Measurements from ENCODE around the gene CCDC18. TPM values are rescaled to one million over a fixed set of nuclear protein-coding genes. Genes with fewer than 3 reads are reported as not detected.
A peak's percentile ranks its signal among the peaks of the same experiment; 100 is the strongest.

The CCDC18 gene
- total RNA-seq, 2 experiments from 2014 or later: 31.3 to 33.1 TPM

DNA sequence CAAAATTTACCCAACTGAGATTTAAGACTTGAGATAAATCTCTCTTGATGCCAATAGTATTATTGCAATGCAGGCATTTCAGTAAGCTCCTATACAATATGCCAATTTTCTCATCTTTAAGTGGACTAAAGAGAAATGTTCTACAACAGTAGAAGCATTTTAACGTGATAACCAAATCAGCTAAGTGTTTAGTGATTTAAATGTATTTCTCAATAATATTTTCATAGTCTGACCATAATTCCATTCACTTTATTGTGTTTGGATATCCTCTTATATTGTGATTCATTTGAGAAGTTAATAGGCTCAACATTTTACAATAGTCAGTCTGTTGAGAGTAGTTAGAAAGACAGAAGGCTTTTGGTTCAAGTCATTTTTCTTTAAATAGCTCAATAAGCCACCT lies 120.6 kb downstream of the CCDC18 start:
- H3K4me3 Mint-ChIP-seq: no peak overlapping the region
- H3K36me3 Mint-ChIP-seq (ENCODE audit: low read depth): no peaks in the 10 kb centered on the region
- CTCF ChIA-PET: no interaction called here
- no peak overlapping the region for H3K27ac Mint-ChIP-seq
- POLR2A ChIA-PET: no interaction called here
- H3K27me3 Mint-ChIP-seq: no peaks in the 10 kb centered on the region
- H3K4me1 Mint-ChIP-seq: no peaks in the 10 kb centered on the region
- no peak for DNase-seq
- H3K9me3 Mint-ChIP-seq: no peaks in the 10 kb centered on the region

- H3K36me3 Mint-ChIP-seq (ENCODE audit: low read depth): no peaks in the 10 kb centered on the region
- H3K9me3 Mint-ChIP-seq: no peaks in the 10 kb centered on the region
- H3K4me3 Mint-ChIP-seq: no peak overlapping the region
- POLR2A ChIA-PET: no interaction called here
- H3K27me3 Mint-ChIP-seq: no peaks in the 10 kb centered on the region
- CTCF ChIA-PET: interaction anchor here (0.5 to 1.2 kb wide), 3 partner anchors 91 to 512 kb away, joined by 3 to 4 read pairs (median 3); no protein-coding TSS in a partner anchor
- no peak for DNase-seq
- H3K27ac Mint-ChIP-seq: no peak overlapping the region
- H3K4me1 Mint-ChIP-seq: no peaks in the 10 kb centered on the region
Observed at GRCh38 chr1:93302078-93302477, 121.6 kb downstream of the CCDC18 start.

DNA sequence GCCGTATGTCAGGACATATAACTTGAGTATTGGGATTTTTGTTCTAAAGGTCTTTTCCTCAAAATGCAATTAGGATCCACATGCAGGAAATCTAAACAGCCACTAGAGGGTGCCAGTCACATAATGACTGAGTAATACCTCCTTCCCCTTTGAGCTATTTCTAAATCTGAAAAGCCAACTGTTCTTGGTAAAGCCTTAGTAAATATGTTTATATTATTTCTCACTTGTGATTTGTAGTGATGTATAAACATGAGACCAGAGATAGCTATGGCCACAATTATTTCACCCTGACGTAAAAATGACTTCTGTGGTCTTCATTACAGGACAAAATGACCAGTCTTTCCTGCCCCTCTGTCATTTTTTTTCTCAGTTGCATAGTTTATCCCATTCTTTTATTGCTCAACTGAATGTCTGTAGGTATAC lies 124.2 kb downstream of the CCDC18 start:
- H3K27ac Mint-ChIP-seq: no peak overlapping the region
- no peaks in the 10 kb centered on the region for H3K27me3 Mint-ChIP-seq
- peaks cover under 1% of the 10 kb centered on the region for H3K36me3 Mint-ChIP-seq (ENCODE audit: low read depth)
- H3K9me3 Mint-ChIP-seq: no peaks in the 10 kb centered on the region
- no peaks in the 10 kb centered on the region for H3K4me1 Mint-ChIP-seq
- peak; percentile 66 for DNase-seq
- ChIA-PET POLR2A (no interaction called here), CTCF (interaction anchor here (0.5 to 2.5 kb wide), 17 partner anchors 8 to 573 kb away, joined by 3 to 10 read pairs (median 3); partner anchors contain the start of genes DR1 and FNBP1L)
- H3K4me3 Mint-ChIP-seq: no peak overlapping the region

- Mint-ChIP-seq H3K4me3 (no peak overlapping the region), H3K4me1 (no peaks in the 10 kb centered on the region), H3K27ac (no peak overlapping the region), H3K9me3 (no peaks in the 10 kb centered on the region), H3K36me3 (ENCODE audit: low read depth) (peaks cover 2% of the 10 kb centered on the region), H3K27me3 (no peaks in the 10 kb centered on the region)
- DNase-seq: no peak
- ChIA-PET CTCF (interaction anchor here (0.8 kb wide), 1 partner anchor 117 kb away, joined by 4 read pairs; no protein-coding TSS in a partner anchor), POLR2A (no interaction called here)
Observed at GRCh38 chr1:93306920-93307319, 126.4 kb downstream of the CCDC18 start.

GRCh38 chr1:93313026-93313425 lies 132.5 kb downstream of the CCDC18 start:
- ChIA-PET POLR2A (no interaction called here), CTCF (no interaction called here)
- no peak for DNase-seq
- Mint-ChIP-seq H3K9me3 (no peaks in the 10 kb centered on the region), H3K36me3 (ENCODE audit: low read depth) (peaks cover 6% of the 10 kb centered on the region), H3K27ac (no peak overlapping the region), H3K27me3 (no peaks in the 10 kb centered on the region), H3K4me3 (no peak overlapping the region), H3K4me1 (no peaks in the 10 kb centered on the region)

DNA sequence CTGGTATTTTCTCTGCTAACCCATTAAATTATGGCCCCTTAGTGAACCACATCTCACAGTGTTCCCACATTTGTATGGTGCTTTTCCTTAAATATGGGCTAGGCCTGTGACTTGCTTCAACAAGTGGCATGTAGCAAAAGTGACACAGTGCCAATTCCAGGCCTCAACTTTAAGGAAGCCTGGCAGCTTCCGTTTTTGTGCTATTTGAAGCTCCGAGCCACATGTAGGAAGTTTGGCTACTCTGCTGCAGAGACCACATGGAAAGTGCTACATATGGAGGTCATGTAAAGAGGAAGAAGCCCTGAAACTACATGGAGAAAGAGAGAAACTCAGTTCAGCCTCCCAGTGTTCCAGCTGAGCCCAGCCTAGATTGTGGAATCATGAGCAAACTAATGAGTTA lies 136.7 kb downstream of the CCDC18 start:
- no peaks in the 10 kb centered on the region for H3K9me3 Mint-ChIP-seq
- ChIA-PET POLR2A (interaction anchor here (0.5 kb wide), 1 partner anchor 18 kb away, joined by 3 read pairs; no protein-coding TSS in a partner anchor), CTCF (interaction anchor here (1.2 kb wide), 1 partner anchor 13 kb away, joined by 3 read pairs; no protein-coding TSS in a partner anchor)
- peaks cover 4% of the 10 kb centered on the region for H3K36me3 Mint-ChIP-seq (ENCODE audit: low read depth)
- no peak overlapping the region for H3K27ac Mint-ChIP-seq
- H3K4me1 Mint-ChIP-seq: no peaks in the 10 kb centered on the region
- no peak for DNase-seq
- H3K27me3 Mint-ChIP-seq: no peaks in the 10 kb centered on the region
- H3K4me3 Mint-ChIP-seq: no peak overlapping the region

GRCh38 chr1:93317943-93318342 lies 137.4 kb downstream of the CCDC18 start:
- Mint-ChIP-seq H3K4me1 (no peaks in the 10 kb centered on the region), H3K27me3 (no peaks in the 10 kb centered on the region), H3K27ac (no peak overlapping the region), H3K4me3 (no peak overlapping the region), H3K36me3 (ENCODE audit: low read depth) (peaks cover 2% of the 10 kb centered on the region), H3K9me3 (no peaks in the 10 kb centered on the region)
- POLR2A ChIA-PET: interaction anchor here (0.5 kb wide), 1 partner anchor 19 kb away, joined by 3 read pairs; no protein-coding TSS in a partner anchor
- DNase-seq: no peak
- CTCF ChIA-PET: interaction anchor here (0.6 to 0.8 kb wide), 2 partner anchors 10 to 20 kb away, joined by 3 to 4 read pairs; no protein-coding TSS in a partner anchor

- ChIA-PET CTCF (no interaction called here), POLR2A (no interaction called here)
- H3K4me1 Mint-ChIP-seq: no peaks in the 10 kb centered on the region
- H3K36me3 Mint-ChIP-seq (ENCODE audit: low read depth): peaks cover 2% of the 10 kb centered on the region
- H3K27me3 Mint-ChIP-seq: no peaks in the 10 kb centered on the region
- DNase-seq: no peak
- no peaks in the 10 kb centered on the region for H3K9me3 Mint-ChIP-seq
- no peak overlapping the region for H3K4me3 Mint-ChIP-seq
- no peak overlapping the region for H3K27ac Mint-ChIP-seq
Observed at GRCh38 chr1:93321720-93322119, 141.2 kb downstream of the CCDC18 start.

DNA sequence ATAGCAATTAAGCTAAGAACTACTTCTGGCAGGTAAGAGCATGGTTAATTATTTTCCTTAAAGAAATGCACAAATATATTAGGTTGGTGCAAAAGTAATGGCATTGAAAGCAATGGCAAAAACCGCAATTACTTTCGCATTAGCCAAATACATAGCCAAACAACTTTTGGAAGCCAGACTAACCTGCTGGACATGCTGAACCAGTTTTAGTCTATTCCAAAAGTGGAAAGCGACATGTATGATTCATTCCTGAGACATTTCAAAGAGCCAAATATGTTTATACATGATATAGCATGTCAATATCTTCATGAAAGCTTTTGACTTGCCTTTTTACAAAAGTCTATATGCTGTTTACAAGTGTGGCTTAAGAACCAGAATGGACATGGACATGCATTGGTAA lies 141.8 kb downstream of the CCDC18 start:
- CTCF ChIA-PET: no interaction called here
- POLR2A ChIA-PET: no interaction called here
- Mint-ChIP-seq H3K4me1 (no peaks in the 10 kb centered on the region), H3K27ac (no peak overlapping the region), H3K4me3 (no peak overlapping the region), H3K36me3 (ENCODE audit: low read depth) (peaks cover 2% of the 10 kb centered on the region), H3K27me3 (no peaks in the 10 kb centered on the region), H3K9me3 (no peaks in the 10 kb centered on the region)
- DNase-seq: no peak

DNA sequence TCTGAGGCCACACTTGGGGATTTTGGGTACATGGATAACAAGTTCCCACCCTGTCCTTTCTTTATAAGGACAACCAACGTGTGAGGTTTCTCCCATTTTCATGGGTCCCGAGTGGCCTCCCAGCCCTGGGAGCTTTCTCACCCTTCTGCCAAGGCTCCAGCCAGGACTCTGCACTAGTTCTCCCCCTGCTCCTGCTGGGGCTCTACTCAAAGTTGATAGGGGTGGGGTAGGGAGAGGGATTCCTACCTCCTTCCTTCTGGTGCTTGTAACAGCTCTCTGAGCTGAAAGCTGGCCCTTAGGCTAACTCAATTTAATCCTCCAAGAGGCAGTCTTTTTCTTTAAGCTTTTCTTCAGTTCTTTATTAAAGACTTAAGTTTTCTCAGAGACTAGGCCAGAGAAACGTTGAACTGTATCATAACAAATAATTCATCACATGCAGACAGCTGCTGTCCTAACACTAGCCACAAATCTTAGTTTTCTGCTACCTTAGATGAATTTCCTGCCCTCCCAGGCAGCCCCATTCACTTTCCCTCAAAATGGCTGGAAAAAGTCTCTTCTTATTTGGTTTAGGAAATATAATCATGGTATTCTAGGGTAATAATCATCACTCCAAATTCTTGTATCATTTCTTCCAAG lies 142.8 kb downstream of the CCDC18 start:
- Mint-ChIP-seq H3K4me1 (no peaks in the 10 kb centered on the region), H3K36me3 (ENCODE audit: low read depth) (peaks cover 2% of the 10 kb centered on the region), H3K9me3 (no peaks in the 10 kb centered on the region), H3K27ac (no peak overlapping the region), H3K27me3 (no peaks in the 10 kb centered on the region), H3K4me3 (no peak overlapping the region)
- DNase-seq: no peak
- CTCF ChIA-PET: no interaction called here
- POLR2A ChIA-PET: no interaction called here

GRCh38 chr1:93324486-93325464 lies 144.3 kb downstream of the CCDC18 start:
- H3K4me3 Mint-ChIP-seq: no peak overlapping the region
- CTCF ChIA-PET: interaction anchor here (1.0 to 1.7 kb wide), 2 partner anchors 11 to 20 kb away, joined by 3 to 4 read pairs; no protein-coding TSS in a partner anchor
- no peak overlapping the region for H3K27ac Mint-ChIP-seq
- H3K9me3 Mint-ChIP-seq: no peaks in the 10 kb centered on the region
- H3K27me3 Mint-ChIP-seq: no peaks in the 10 kb centered on the region
- H3K36me3 Mint-ChIP-seq (ENCODE audit: low read depth): peaks cover 2% of the 10 kb centered on the region
- H3K4me1 Mint-ChIP-seq: no peaks in the 10 kb centered on the region
- POLR2A ChIA-PET: interaction anchor here (0.6 kb wide), 1 partner anchor 17 kb away, joined by 4 read pairs; no protein-coding TSS in a partner anchor
- DNase-seq: no peak

Measured in activated CD4-positive, alpha-beta T cell treated with anti-CD3 and anti-CD28 coated beads, Interleukin-2, amount 10 ng/mL, durations not matched to agents 7 days and 5 days (primary cell).